Endometrium (tissue), 2 donors: Measurements from ENCODE around the gene GNL1.
"Not testable (repeated sequence)": the region's sequence is repeated elsewhere in the genome, so short reads cannot be mapped to it uniquely, and the experiment has no call there.

ENCODE experiments used
- FAIRE-seq: peaks from 2 replicates; lab custom pipeline; 2012; peaks lifted over from hg19 to GRCh38; lab: Jason Lieb, UNC
- donor health status: control.
- donor health status: control.

GNL1 gene

GRCh38 chr6:30529349-30529875 lies 26.9 kb downstream of the GNL1 start:
- not testable (repeated sequence) for FAIRE-seq

- not testable (repeated sequence) for FAIRE-seq
These were observed 29.8 kb downstream of the GNL1 start for GRCh38 chr6:30526444-30526843.

- not testable (repeated sequence) for FAIRE-seq
These were observed 34.3 kb downstream of the GNL1 start for GRCh38 chr6:30521952-30522351.

- FAIRE-seq: not testable (repeated sequence)
These were observed 35.2 kb downstream of the GNL1 start for GRCh38 chr6:30521082-30521481.

DNA sequence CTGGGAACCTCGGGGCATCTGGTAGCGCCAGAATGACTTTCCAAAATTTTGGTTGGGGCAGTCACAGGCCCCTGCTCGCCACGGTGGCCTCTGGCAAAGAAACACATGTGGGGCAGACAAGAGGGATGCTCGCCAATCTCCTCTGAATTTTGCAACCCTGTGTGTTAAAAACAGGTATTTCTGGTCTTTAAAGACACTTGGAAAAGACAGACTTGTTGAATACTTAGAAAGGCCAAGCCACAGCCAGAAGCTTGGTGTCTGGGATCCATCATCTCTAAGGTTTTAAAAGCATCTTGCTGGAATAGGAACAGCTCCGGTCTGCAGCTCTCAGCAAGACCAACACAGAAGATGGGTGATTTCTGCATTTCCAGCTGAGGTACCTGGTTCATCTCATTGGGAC lies 35.8 kb downstream of the GNL1 start:
- no peak for FAIRE-seq

DNA sequence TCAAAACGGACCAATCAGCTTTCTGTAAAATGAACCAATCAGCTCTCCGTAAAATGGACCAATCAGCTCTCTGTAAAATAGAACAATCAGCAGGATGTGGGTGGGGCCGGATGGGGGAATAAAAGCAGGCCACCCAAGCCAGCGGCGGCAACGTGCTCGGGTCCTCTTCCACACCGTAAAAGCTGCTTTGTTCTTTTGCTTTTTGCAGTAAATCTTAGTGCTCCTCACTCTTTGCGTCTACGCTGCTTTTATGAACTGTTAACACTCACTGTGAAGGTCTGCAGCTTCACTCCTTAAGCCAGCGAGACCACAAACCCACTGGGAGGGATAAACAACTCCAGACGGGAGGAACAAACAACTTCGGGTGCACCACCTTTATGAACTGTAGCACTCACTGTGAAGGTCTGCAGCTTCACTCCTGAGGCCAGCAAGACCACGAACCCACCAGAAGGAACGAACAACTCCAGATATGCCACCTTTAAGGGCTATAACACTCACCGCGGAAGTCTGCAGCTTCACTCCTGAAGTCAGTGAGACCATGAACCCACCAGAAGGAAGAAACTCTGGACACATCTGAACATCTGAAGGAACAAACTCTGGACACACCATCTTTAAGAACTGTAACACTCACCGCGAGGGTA lies 37.7 kb downstream of the GNL1 start:
- FAIRE-seq: not testable (repeated sequence)

DNA sequence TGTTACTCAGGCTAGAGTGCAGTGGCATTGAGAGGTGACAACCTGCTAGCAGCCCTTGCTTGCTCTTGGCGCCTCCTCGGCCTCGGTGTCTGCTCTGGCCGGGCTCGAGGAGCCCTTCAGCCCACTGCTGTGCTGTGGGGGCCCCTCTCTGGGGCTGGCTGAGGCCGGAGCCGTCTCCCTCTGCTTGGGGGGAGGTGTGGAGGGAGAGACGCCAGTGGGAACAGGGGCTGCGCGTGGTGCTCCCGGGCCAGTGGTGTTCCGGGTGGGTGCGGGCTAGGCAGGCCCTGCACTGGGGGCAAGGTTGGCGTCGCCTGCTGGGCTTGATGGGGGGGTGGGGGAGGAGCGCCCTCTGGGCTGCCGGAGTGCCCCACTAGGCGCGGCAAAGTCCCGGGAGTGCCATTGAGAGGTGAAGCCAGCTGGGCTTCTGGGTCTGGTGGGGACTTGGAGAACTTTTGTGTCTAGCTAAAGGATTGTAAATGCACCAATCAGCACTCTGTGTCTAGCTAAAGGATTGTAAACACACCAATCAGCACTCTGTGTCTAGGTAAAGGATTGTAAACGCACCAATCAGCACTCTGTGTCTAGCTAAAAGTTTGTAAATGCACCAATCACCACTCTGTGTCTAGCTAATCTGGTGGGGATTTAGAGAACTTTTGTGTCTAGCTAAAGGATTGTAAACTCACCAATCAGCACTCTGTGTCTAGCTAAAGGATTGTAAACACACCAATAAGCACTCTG lies 38.4 kb downstream of the GNL1 start:
- FAIRE-seq: not testable (repeated sequence)

DNA sequence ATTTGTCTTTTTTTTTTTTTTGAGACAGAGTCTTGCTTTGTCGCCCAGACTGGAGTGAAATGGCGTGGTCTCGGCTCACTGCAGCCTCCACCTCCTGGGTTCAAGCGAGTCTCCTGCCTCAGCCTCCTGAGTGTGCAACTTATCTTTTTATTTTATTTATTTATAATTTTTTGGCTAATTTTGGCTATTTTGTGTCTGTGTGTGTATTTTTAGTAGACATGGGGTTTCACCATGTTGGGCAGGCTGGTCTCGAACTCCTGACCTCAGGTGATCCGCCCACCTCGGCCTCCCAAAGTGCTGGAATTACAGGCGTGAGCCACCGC lies 39.6 kb downstream of the GNL1 start:
- FAIRE-seq: not testable (repeated sequence)

GRCh38 chr6:30515944-30516753 lies 40.1 kb downstream of the GNL1 start:
- peak; percentile 69 for FAIRE-seq

DNA sequence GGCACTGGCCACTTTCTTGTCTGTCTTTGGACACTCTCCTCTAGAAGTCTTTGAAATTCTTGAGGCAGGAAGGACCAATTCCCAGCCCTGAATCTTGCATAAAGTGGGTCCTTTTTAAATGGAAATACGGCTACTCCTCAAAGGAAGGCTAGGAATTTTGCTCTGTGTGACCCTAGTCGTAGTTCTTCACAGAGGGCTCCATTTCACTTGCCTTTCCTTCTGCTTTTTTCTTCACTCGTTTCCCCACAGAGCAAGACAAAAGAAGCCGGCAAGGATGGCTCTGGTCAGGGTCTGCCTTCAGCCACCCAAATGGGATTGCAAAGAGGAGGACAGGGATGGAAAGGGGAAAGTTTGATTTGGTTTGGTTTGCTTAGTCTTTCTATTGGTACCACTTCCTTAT lies 41.2 kb downstream of the GNL1 start:
- no peak for FAIRE-seq

GRCh38 chr6:30513451-30513850 lies 42.8 kb downstream of the GNL1 start:
- FAIRE-seq: no peak

GRCh38 chr6:30511169-30511546 lies 45.1 kb downstream of the GNL1 start:
- no peak for FAIRE-seq

DNA sequence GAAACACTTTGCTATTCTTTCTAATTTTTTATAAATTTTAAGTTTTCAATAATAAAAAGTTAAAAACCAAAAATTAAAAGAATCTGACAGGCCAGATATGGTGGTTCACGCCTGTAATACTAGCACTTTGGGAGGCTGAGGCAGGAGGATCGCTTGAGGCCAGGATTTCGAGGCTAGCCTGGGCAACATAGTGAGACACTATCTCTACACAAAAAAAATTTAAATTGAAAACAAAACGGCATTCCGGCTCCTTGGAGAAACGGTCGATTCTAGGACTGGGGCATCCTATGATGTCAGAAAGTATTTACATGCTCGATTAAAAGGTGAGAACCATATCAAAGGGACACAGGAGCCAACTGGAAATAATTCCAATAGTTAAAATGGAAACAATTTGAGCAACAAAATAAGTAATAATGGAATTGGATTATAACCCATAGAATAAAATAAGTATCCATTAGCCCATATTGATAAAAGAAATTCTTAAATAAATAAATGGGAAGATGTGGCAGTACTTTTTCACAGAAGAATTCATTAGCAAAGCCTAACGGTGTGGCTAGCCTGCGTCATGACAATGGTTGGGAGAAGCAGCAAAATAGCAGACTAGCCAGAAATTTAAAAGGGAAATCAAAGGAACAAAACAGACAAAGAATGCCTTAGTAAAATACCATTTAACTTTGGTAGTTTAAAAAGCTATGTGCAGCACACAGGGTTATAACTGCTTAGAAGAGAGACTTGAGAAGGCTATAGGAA lies 45.7 kb downstream of the GNL1 start:
- FAIRE-seq: no peak

- no peak for FAIRE-seq
These were observed 47.2 kb downstream of the GNL1 start for GRCh38 chr6:30508890-30509736.

DNA sequence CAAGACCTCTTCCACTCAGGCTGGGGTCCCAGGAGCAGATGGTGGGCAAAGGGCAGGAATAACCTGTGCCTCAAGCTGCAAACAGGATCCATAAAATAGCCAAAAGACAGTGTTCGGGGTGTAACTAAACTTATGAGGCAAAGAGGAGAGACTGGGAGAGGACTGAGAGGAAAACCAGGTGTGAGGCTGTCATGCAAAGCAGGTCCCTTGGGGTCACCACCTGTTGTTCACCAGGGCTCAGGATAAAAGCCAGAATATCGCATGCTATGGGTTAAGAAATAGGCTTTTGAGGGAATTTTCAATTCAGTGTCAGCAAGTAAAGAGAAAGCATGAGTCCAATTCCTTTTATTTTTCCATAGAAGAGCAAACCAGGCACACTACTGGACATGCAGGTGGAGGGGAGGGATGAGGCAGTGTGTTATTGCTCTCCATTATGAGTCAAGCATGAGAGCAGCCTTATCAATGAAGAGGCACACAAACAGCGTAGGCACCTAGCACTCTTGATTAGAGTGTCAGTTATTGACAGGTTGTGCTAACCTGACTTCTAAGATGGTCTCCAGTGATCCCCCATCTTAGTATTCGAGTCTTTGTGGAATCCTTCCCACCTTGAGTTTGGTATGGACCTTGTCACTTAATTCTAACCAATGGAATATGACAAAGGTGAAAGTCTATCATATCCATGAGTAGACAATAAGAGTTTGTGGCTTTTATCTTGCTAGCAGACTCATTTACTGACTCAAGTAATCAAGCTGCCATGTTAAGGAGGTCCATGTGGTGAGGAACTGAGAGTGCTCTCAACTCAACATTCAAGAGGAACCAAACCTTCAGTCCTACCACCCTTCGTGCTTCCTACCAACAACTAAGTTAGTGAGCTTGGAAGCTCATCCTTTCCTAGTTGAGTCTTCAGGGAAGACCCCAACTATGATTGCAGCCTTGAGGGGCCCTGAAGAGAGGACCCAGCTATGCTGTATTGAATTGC lies 48.2 kb downstream of the GNL1 start:
- no peak for FAIRE-seq

- FAIRE-seq: no peak
These were observed 55.6 kb downstream of the GNL1 start for GRCh38 chr6:30500421-30501355.

- not testable (repeated sequence) for FAIRE-seq
These were observed 57.6 kb downstream of the GNL1 start for GRCh38 chr6:30498705-30499104.

DNA sequence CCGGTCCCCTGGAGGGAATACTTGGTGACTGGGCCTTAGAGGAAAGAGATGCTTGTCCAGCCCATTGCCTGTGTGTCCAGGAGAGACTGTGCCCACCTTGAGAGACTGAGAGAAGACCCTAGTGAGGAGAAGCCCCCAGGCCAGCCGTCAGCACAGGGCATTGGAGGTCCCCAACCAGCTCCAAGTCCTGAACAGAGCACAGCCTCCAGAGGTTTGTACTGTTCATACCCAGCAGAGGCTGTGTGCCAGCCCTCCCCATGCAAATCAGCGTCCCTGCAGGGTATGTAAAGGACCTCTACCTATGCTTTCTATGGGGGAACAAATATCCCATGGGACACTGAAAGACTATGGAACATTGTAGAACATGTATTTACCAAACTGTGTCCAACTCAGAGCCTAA lies 58.6 kb downstream of the GNL1 start:
- FAIRE-seq: no peak

- not testable (repeated sequence) for FAIRE-seq
These were observed 59.1 kb downstream of the GNL1 start for GRCh38 chr6:30497261-30497599.
